ENCODE data around the gene FLYWCH1. TPM values are rescaled to one million over a fixed set of nuclear protein-coding genes. Genes with fewer than 3 reads are reported as not detected.

The FLYWCH1 gene
- total RNA-seq, 1 experiment from 2014 or later: 12.5 TPM

DNA sequence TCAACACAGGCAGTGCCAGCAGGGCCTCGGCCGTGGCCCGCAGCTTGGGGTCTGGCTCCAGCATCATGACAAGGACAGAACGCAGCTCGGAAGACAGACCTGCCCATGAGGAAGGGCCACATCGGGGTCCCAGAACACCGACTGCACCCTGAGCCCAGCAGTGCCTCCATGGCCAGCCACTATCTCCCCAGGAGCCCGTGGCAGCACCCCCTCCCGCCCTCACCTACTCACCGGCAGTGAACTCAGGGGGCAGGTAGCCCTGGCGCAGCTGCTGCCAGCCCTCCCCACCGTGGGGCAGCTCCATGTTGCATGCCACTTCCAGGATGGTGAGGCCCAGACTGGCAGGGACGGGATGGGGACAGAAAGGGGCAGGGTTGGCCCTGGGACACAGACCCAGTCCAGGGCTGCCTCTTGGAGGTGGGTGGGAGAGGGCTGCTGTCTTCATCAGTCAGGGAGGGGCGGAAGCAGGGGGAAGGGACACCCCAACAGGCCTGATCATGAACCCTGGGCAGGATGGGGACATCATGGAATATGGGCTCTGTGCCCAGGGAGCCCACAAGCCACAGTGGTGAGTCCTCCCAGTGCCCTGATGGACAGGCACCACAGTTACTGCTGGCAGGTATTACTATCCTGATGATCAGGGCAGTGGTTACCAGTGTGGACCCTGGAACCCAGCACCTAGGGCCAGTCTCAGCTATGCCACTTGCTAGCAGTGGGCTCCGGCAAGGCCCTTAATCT is 62.8 kb downstream of the FLYWCH1 start:
- no peak overlapping the region for H3K4ac ChIP-seq (ENCODE audit: low read depth, low read length)
- H3K9ac ChIP-seq (ENCODE audit: extremely low read depth, insufficient read length, low read length): no peak overlapping the region

More for the DNA sequence above, 62.8 kb downstream of the FLYWCH1 start:
- Histone ChIP-seq H3K27ac (ENCODE audit: insufficient read length, low read depth, low read length) (no peak overlapping the region), H3K4me1 (ENCODE audit: insufficient read depth, low read length) (no peaks in the 10 kb centered on the region), H4K91ac (ENCODE audit: insufficient read length, low read depth, low read length) (no peak overlapping the region), H3K9me3 (ENCODE audit: control insufficient read depth, low read depth, low read length) (no peaks in the 10 kb centered on the region), H2BK120ac (ENCODE audit: low read depth, low read length, poor library complexity, severe bottlenecking) (no peak overlapping the region), H3K56ac (ENCODE audit: insufficient read length, low read depth, low read length) (no peak overlapping the region), H4K5ac (ENCODE audit: insufficient read length, low read depth, low read length) (no peak overlapping the region), H3K18ac (ENCODE audit: insufficient read length, low read depth, low read length) (no peak overlapping the region), H2BK20ac (ENCODE audit: low read depth, low read length, poor library complexity, severe bottlenecking) (no peak overlapping the region), H2BK5ac (ENCODE audit: insufficient read length, low read length) (no peak overlapping the region), H2BK15ac (ENCODE audit: low read depth, low read length) (no peak overlapping the region), H3K4me2 (ENCODE audit: insufficient read depth, insufficient read length, low read length) (no peak overlapping the region), H4K8ac (replicated peaks; ENCODE audit: insufficient read length, low read depth, low read length) (no peak overlapping the region), H2AK5ac (ENCODE audit: insufficient read length, low read length) (no peak overlapping the region), H3K14ac (ENCODE audit: insufficient read depth, low read length) (no peak overlapping the region), H3T11ph (ENCODE audit: low read length) (no peak overlapping the region), H2AFZ (ENCODE audit: low read length) (no peak overlapping the region), H4K20me1 (ENCODE audit: control insufficient read depth, insufficient read depth, insufficient read length) (peaks cover 3% of the 10 kb centered on the region), H3K27me3 (ENCODE audit: insufficient read depth, low read length) (no peaks in the 10 kb centered on the region), H3K23ac (ENCODE audit: insufficient read length, low read depth, low read length) (no peak overlapping the region), H3K23me2 (ENCODE audit: insufficient read length, low read depth, low read length, poor library complexity, severe bottlenecking) (peaks cover 4% of the 10 kb centered on the region), H3K79me1 (ENCODE audit: insufficient read depth, low read depth, low read length, poor library complexity, severe bottlenecking) (no peaks in the 10 kb centered on the region), H2BK12ac (ENCODE audit: insufficient read length, low read depth, low read length) (no peak overlapping the region), H3K79me2 (ENCODE audit: insufficient read depth, low read length) (no peaks in the 10 kb centered on the region)
- DNase-seq: no peak
- Mint-ChIP-seq H3K27ac (no peak overlapping the region), H3K4me3 (no peak overlapping the region), H3K4me1 (peaks cover 15 to 16% of the 10 kb centered on the region in 2 experiments), H3K9me3 (no peaks in the 10 kb centered on the region), H3K27me3 (ENCODE audit: low read depth) (no peaks in the 10 kb centered on the region; the same call in none of the 2 replicates), H3K36me3 (ENCODE audit: insufficient read depth in 1 of 3, low read depth in 3 of 3) (peaks cover 11 to 47% (median 41%) of the 10 kb centered on the region in 3 experiments; a peak in 6 of 7 replicates)
- WGBS (ENCODE audit: extremely low coverage, insufficient read length, low lambda C conversion rate): no CpG with 5 or more reads among the region's 15 CpGs
- no peak for TF ChIP-seq CTCF (conservative IDR thresholded peaks at IDR 0.05)

Measured in H9 (cell line).